Measurements from ENCODE around the gene LRRC46. TPM values are rescaled to one million over a fixed set of nuclear protein-coding genes. Genes with fewer than 3 reads are reported as not detected.

LRRC46 gene
- total RNA-seq, 1 donor from 2014 or later: not detected

DNA sequence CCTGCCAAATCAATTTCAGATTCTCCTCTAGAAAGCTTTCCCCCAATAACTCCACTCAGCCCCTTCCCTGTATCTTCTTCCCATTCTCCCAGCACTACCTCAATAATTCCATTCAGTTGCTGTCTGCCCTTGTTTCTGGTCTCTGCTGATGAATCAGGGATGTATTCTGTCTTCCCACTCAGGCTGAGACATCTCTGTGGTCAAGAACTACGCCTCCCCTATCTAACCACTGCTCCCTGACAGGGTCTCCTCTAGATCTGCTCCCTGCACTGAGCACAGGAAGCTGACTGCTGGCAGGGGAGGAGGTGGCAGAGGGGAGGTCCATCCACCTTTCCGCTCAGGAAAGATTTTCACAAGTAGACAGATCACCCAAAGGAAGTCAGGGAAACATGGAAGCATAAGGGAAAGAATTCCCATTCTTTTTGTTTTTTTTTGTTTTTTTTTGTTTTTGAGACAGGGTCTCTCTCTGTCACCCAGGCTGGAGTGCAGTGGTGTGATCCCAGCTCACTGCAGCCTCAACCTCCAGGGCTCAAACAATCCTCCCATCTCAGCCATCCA is 47.6 kb downstream of the LRRC46 start:
- H3K27ac ChIP-seq: no peak overlapping the region
- H3K27me3 ChIP-seq: no peaks in the 10 kb centered on the region
- H3K4me3 ChIP-seq: no peak overlapping the region
- no peak for DNase-seq (ENCODE audit: extremely low spot score in 2 of 2)
- H3K4me1 ChIP-seq: peaks cover 17% of the 10 kb centered on the region
- intact Hi-C loops (cut with DNase I): no loop called here
- no peaks in the 10 kb centered on the region for H3K36me3 ChIP-seq
- no peak for TF ChIP-seq POLR2AphosphoS5 (IDR thresholded peaks at IDR 0.05; ENCODE audit: insufficient read depth in 1 of 2, low read depth in 1 of 2)
- no peak for TF ChIP-seq POLR2A (IDR thresholded peaks at IDR 0.05)
- TF ChIP-seq, protein P1, sequence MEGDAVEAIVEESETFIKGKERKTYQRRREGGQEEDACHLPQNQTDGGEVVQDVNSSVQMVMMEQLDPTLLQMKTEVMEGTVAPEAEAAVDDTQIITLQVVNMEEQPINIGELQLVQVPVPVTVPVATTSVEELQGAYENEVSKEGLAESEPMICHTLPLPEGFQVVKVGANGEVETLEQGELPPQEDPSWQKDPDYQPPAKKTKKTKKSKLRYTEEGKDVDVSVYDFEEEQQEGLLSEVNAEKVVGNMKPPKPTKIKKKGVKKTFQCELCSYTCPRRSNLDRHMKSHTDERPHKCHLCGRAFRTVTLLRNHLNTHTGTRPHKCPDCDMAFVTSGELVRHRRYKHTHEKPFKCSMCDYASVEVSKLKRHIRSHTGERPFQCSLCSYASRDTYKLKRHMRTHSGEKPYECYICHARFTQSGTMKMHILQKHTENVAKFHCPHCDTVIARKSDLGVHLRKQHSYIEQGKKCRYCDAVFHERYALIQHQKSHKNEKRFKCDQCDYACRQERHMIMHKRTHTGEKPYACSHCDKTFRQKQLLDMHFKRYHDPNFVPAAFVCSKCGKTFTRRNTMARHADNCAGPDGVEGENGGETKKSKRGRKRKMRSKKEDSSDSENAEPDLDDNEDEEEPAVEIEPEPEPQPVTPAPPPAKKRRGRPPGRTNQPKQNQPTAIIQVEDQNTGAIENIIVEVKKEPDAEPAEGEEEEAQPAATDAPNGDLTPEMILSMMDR (IDR thresholded peaks at IDR 0.05): no peak
- no peaks in the 10 kb centered on the region for H3K9me3 ChIP-seq

DNA sequence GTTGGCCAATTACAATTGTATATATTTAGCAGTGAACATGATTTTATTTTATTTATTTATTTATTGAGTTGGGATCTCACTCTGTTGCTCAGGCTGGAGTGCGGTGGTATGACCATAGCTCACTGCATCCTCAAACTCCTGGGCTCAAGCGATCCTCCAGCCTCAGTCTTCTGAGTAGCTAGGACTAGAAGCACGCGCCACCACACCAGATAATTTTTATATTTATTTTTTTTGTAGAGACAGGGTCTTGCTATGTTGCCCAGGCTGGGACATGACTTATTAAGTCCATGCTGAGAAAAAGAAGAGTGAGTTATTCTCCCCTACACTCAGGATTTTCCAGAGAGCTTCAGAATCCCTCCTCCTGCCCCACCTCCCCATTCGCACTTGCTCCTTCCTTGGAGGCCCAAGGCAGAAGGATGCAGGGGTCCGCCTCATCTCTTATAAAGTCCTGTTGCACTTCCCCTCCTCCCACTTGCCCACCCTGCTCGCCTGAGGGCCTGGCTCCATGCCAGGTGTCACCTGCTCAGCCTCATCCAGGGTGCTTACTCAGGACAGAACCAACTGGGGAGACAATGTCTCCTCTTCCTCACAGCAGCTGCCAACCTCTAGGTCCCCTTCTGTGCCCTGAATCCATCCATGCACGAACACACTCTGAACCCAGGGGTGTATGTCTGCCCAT is 48.4 kb downstream of the LRRC46 start:
- intact Hi-C loops (cut with DNase I): no loop called here
- no peak overlapping the region for H3K27ac ChIP-seq
- H3K4me3 ChIP-seq: no peak overlapping the region
- TF ChIP-seq POLR2A (IDR thresholded peaks at IDR 0.05) (no peak), POLR2AphosphoS5 (IDR thresholded peaks at IDR 0.05; ENCODE audit: insufficient read depth in 1 of 2, low read depth in 1 of 2) (no peak)
- TF ChIP-seq, protein P1 (IDR thresholded peaks at IDR 0.05): no peak
- H3K36me3 ChIP-seq: no peaks in the 10 kb centered on the region
- H3K27me3 ChIP-seq: no peaks in the 10 kb centered on the region
- no peak for DNase-seq (ENCODE audit: extremely low spot score in 2 of 2)
- H3K4me1 ChIP-seq: peaks cover 25% of the 10 kb centered on the region
- no peaks in the 10 kb centered on the region for H3K9me3 ChIP-seq

DNA sequence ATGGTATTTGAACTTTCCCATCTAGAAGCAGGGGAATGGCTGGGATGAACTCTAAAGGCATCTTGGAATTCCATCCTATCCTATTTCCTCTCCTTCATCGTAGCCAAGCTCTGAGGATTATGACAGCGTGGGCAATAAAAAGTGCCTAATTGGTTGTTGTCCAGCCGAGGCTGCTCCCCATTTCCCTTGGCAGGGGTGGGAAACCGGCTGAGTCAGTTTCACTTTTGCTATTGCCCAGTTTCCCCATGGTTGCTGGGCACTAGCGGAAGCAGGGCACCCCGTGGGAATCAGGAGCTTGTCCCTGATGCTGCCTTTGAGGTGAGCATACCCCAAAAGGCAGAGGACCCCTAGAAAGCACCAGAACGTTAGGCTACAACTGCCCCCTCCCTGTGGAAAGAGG is 50.8 kb downstream of the LRRC46 start:
- H3K27ac ChIP-seq: peak overlapping the region; percentile 24
- H3K4me3 ChIP-seq: peak overlapping the region; percentile 2 to 26
- no peaks in the 10 kb centered on the region for H3K27me3 ChIP-seq
- peaks cover 34% of the 10 kb centered on the region for H3K4me1 ChIP-seq
- no peak for DNase-seq (ENCODE audit: extremely low spot score in 2 of 2)
- intact Hi-C loops (cut with DNase I): no loop called here
- no peaks in the 10 kb centered on the region for H3K9me3 ChIP-seq
- no peaks in the 10 kb centered on the region for H3K36me3 ChIP-seq
- TF ChIP-seq, protein P1 (IDR thresholded peaks at IDR 0.05): no peak
- no peak for TF ChIP-seq POLR2A (IDR thresholded peaks at IDR 0.05)
- peak in 1 of 2 donors; percentile 18 for TF ChIP-seq POLR2AphosphoS5 (IDR thresholded peaks at IDR 0.05; ENCODE audit: insufficient read depth in 1 of 2, low read depth in 1 of 2)

DNA sequence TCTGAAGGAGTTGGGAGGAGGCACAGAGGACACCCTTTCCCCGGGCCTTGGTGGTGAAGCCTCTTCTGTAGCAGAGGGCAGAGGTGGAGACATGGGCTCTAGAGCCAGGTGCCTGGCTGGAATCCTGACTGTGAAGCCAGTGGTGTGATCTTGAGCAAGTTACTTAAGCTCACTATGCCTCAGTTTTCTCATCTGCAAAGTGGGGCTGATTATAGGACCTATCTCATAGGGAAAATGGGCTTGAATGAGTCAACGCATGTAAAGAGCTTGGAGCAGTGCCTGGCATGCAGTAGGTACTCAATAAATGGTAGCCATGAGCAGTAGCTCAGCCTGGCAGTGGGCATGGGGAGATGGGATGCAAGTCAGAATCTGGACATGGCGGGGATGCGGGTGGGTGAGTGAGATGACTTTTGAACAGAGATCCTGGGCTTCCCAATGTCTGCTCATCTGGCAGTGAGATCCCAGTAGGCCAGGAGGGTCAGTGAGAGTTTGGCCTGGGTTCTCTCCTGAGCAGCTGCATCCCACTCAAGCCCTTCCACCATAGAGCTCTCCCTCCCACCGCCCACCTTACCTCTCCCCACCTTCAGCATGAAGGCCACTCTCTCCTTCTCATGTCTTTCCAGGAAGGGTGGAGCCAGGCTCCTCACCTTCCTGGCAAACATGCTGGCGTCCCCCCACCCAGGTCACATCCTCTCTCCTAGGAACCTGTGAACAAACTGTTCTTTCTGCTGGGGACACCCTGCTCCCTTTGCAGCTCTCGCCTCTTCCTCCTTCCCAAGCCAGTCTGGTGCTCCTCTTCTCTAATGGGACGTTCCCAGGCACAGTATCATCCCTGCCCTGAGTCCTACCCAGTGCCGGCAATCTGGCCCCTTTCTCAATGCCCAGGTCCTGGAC is 51.5 kb downstream of the LRRC46 start:
- Histone ChIP-seq H3K27me3 (no peaks in the 10 kb centered on the region), H3K9me3 (no peaks in the 10 kb centered on the region), H3K4me1 (peaks cover 34% of the 10 kb centered on the region), H3K36me3 (no peaks in the 10 kb centered on the region), H3K4me3 (peak overlapping the region; percentile 2 to 26), H3K27ac (peak overlapping the region; percentile 24)
- intact Hi-C loops (cut with DNase I): no loop called here
- TF ChIP-seq, protein P1 (IDR thresholded peaks at IDR 0.05): no peak
- no peak for TF ChIP-seq POLR2AphosphoS5 (IDR thresholded peaks at IDR 0.05; ENCODE audit: insufficient read depth in 1 of 2, low read depth in 1 of 2)
- TF ChIP-seq POLR2A (IDR thresholded peaks at IDR 0.05): no peak
- no peak for DNase-seq (ENCODE audit: extremely low spot score in 2 of 2)

Measured in vagina (tissue), 2 donors.